Measurements from ENCODE around the gene HLA-E. TPM values are rescaled to one million over a fixed set of nuclear protein-coding genes. Genes with fewer than 3 reads are reported as not detected.
A peak's percentile ranks its signal among the peaks of the same experiment; 100 is the strongest.

HLA-E gene
- 145 TPM for total RNA-seq
- long read RNA-seq, transcript HLA-E-201 (8 exons, 2,601 nt): major isoform, 343 of 426 reads
- long read RNA-seq, partial matches to known transcripts: 72 of 426 reads
- long read RNA-seq, other reads (novel, unspliced or antisense): 11 of 426 reads

GRCh38 chr6:30489081-30490025 is at the start of gene HLA-E:
HLA-E (plus strand) TSS chr6:30489509; CDS start chr6:30489532, 23 bp downstream.
- DNase-seq (peak; percentile 93), ATAC-seq (ENCODE audit: poor library complexity) (peak; percentile 98)
- intact Hi-C loops (cut with DNase I): loop anchor here (5.0 kb wide), 1 partner anchor 43 kb away; no protein-coding TSS in a partner anchor

GRCh38 chr6:30441171-30441570 is 48.1 kb upstream of the HLA-E start:
- DNase-seq: no peak
- intact Hi-C loops (cut with DNase I): no loop called here
- no peak for ATAC-seq (ENCODE audit: poor library complexity)

GRCh38 chr6:30443657-30444450 is 45.5 kb upstream of the HLA-E start:
- intact Hi-C loops (cut with DNase I): no loop called here
- ATAC-seq (ENCODE audit: poor library complexity) (no peak), DNase-seq (no peak)

GRCh38 chr6:30444451-30444742 is 44.9 kb upstream of the HLA-E start:
- DNase-seq: no peak
- ATAC-seq (ENCODE audit: poor library complexity): no peak
- intact Hi-C loops (cut with DNase I): no loop called here

GRCh38 chr6:30446259-30446658 is 43.0 kb upstream of the HLA-E start:
- DNase-seq: no peak
- intact Hi-C loops (cut with DNase I): no loop called here
- no peak for ATAC-seq (ENCODE audit: poor library complexity)

GRCh38 chr6:30447237-30447636 is 42.1 kb upstream of the HLA-E start:
- intact Hi-C loops (cut with DNase I): no loop called here
- ATAC-seq (ENCODE audit: poor library complexity): no peak

GRCh38 chr6:30450548-30450908 is 38.8 kb upstream of the HLA-E start:
- DNase-seq (no peak), ATAC-seq (ENCODE audit: poor library complexity) (no peak)
- intact Hi-C loops (cut with DNase I): no loop called here

More at GRCh38 chr6:30447237-30447636, 42.1 kb upstream of the HLA-E start:
- no peak for DNase-seq

- intact Hi-C loops (cut with DNase I): no loop called here
- peak; percentile 65 for ATAC-seq (ENCODE audit: poor library complexity)
- peak; percentile 78 for DNase-seq
Observed at GRCh38 chr6:30450909-30451841, 38.1 kb upstream of the HLA-E start.

- DNase-seq (no peak), ATAC-seq (ENCODE audit: poor library complexity) (no peak)
- intact Hi-C loops (cut with DNase I): no loop called here
Observed at GRCh38 chr6:30452736-30453507, 36.4 kb upstream of the HLA-E start.

GRCh38 chr6:30453508-30454116 is 35.7 kb upstream of the HLA-E start:
- peak; percentile 92 for DNase-seq
- intact Hi-C loops (cut with DNase I): no loop called here

GRCh38 chr6:30459145-30459544 is 30.2 kb upstream of the HLA-E start:
- ATAC-seq (ENCODE audit: poor library complexity) (no peak), DNase-seq (no peak)
- intact Hi-C loops (cut with DNase I): no loop called here

More at GRCh38 chr6:30453508-30454116, 35.7 kb upstream of the HLA-E start:
- peak; percentile 85 for ATAC-seq (ENCODE audit: poor library complexity)

GRCh38 chr6:30461055-30461454 is 28.3 kb upstream of the HLA-E start:
- intact Hi-C loops (cut with DNase I): no loop called here
- no peak for DNase-seq
- ATAC-seq (ENCODE audit: poor library complexity): no peak

GRCh38 chr6:30462482-30462881 is 26.8 kb upstream of the HLA-E start:
- ATAC-seq (ENCODE audit: poor library complexity) (no peak), DNase-seq (no peak)
- intact Hi-C loops (cut with DNase I): no loop called here

- ATAC-seq (ENCODE audit: poor library complexity) (no peak), DNase-seq (no peak)
- intact Hi-C loops (cut with DNase I): no loop called here
Observed at GRCh38 chr6:30463242-30463641, 26.1 kb upstream of the HLA-E start.

GRCh38 chr6:30463651-30464618 is 25.4 kb upstream of the HLA-E start:
- intact Hi-C loops (cut with DNase I): no loop called here
- ATAC-seq (ENCODE audit: poor library complexity): peak; percentile 60
- peak; percentile 75 for DNase-seq

- peak; percentile 6 for ATAC-seq (ENCODE audit: poor library complexity)
- intact Hi-C loops (cut with DNase I): no loop called here
- no peak for DNase-seq
Observed at GRCh38 chr6:30465595-30466306, 23.6 kb upstream of the HLA-E start.

Data from Right ventricle myocardium superior (tissue), 1 donor.